ENCODE results near the gene SETD3.

The SETD3 gene

DNA sequence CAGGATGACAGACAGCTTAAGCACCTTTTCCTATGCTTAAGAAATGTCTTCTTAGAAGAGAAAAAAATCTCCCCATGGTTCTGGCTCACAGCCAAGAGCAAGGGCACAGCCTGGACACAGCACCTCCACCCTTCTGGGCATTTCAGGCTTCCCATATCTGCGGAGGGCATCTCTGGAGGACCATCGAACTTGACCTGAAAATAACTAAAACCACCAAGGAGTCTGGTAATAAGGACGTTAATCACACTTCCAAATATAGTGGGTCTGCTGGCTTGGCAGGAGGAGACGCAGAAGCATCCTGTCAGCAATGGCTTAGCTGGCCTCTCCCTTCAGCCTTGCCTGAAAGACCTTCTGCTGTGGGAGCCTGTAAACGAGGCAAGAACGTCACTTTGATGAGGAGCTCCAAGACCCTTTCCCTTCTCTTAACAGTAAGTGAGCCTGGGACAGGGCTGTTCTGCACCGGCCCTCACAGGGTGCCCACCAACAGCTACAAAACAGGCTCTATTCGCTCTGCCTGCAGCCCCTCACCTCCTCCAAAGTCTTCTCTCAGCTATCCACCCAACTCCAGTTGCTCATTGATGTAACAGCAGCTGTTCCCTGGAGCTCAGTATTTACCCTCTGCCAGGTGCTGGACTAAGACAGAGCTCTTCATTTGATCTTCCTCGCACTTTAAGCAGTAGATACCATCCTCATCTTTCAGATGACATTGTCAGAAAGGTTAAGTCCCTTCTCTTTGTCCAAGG, 13.2 kb downstream of the SETD3 start:
- no peak overlapping the region for H3K4me3 ChIP-seq (ENCODE audit: low read depth, low read length)
- no peak for DNase-seq (ENCODE audit: low read depth)
- TF ChIP-seq, protein P1, sequence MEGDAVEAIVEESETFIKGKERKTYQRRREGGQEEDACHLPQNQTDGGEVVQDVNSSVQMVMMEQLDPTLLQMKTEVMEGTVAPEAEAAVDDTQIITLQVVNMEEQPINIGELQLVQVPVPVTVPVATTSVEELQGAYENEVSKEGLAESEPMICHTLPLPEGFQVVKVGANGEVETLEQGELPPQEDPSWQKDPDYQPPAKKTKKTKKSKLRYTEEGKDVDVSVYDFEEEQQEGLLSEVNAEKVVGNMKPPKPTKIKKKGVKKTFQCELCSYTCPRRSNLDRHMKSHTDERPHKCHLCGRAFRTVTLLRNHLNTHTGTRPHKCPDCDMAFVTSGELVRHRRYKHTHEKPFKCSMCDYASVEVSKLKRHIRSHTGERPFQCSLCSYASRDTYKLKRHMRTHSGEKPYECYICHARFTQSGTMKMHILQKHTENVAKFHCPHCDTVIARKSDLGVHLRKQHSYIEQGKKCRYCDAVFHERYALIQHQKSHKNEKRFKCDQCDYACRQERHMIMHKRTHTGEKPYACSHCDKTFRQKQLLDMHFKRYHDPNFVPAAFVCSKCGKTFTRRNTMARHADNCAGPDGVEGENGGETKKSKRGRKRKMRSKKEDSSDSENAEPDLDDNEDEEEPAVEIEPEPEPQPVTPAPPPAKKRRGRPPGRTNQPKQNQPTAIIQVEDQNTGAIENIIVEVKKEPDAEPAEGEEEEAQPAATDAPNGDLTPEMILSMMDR (conservative IDR thresholded peaks at IDR 0.05; ENCODE audit: low read depth, low read length) = no peak

- DNase-seq (ENCODE audit: low read depth) = no peak
- H3K4me3 ChIP-seq (ENCODE audit: low read depth, low read length) = no peak overlapping the region
- TF ChIP-seq, protein P1 (conservative IDR thresholded peaks at IDR 0.05; ENCODE audit: low read depth, low read length) = no peak
These were observed 13.9 kb downstream of the SETD3 start for GRCh38 chr14:99466758-99467157.

DNA sequence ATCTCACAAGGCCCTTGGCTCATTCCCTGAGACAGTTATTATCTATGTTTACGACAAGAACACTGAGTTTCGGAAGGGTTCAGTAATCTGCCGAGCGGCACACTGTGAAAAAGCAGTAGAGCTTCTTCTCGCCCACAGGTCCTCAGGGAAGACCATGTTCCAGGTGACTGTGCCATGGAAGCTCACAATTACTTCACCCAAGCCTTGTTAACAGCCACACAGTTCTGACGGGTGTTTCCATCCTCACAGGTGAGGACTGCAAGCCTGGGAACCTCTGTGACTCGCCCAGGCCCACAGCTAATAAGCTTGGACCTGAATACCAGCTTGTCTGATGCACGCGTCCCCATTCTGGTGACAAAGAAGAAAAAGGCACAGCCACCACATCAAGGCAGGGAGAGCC, 15.4 kb downstream of the SETD3 start:
- DNase-seq (ENCODE audit: low read depth) = no peak
- TF ChIP-seq, protein P1 (conservative IDR thresholded peaks at IDR 0.05; ENCODE audit: low read depth, low read length) = no peak

DNA sequence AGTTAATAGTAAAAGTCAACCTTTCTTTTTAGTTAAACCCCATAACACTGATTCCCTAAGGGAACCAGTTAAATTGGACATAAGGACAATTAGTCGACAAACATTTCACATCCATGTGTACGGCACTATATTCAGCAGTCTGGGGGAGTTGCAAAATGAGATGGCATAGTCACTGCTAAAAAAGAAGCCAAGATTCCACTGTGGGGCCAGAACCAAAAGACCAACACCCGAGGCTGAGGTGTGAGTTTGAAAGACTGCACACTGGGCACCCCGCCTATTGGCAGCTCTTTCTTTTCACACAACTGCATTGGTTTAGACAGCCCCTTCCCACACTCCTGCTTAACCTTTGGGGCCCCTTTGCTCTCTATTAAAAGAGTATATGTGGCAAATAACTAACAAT, 16.7 kb downstream of the SETD3 start:
- DNase-seq (ENCODE audit: low read depth) = no peak
- no peak overlapping the region for H3K4me3 ChIP-seq (ENCODE audit: low read depth, low read length)
- TF ChIP-seq, protein P1 (conservative IDR thresholded peaks at IDR 0.05; ENCODE audit: low read depth, low read length) = no peak

More for the DNA sequence above, 15.4 kb downstream of the SETD3 start:
- no peak overlapping the region for H3K4me3 ChIP-seq (ENCODE audit: low read depth, low read length)

DNA sequence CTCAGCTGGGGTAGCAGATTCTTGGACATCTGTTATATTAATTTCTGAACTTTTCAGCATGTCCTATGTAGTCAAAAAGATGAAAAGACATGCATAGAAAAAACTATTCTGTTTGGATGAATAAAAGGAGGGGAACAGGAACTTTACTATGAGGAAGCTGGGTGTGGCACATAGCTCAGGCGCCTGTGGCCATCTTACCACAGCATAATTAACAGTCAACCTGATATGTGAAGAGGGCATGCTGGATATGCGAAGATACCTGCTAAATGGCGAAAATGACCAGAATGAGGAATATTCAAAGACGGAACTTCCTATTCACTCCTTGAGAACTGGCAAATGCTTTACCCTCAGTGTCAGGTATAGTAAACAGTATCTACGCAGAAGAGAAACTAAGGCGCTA, 18.4 kb downstream of the SETD3 start:
- no peak overlapping the region for H3K4me3 ChIP-seq (ENCODE audit: low read depth, low read length)
- no peak for DNase-seq (ENCODE audit: low read depth)
- TF ChIP-seq, protein P1 (conservative IDR thresholded peaks at IDR 0.05; ENCODE audit: low read depth, low read length) = no peak

DNA sequence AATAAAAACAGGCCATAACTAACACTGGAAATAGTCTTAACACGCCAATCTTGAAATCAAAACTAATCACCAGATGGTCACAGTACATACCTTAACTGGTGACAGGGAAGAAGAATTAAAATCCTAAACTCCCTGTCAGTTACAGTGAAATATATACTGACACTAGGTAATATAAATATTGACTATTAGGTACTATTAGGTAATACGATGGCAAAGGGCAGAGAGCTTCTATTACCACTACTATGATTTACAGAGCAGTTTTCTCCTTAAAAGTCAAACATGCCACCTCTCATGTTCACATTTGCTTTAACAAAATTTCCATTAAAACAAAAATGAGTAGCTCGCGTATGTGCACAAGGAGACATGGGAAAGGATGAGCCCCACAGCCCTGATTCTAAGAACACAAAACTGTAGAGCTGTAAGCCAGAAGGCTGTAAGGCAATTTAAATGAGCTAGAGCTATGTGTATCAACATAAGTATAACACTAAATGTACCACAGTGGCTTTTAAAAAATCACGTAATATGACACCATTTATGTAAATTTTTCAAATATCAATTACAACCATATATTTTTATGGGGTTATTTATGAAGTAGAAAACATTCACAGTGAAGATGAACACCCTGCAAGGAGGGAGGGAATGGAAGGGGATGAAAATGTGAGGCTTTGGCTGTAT, 19.1 kb downstream of the SETD3 start:
- no peak overlapping the region for H3K4me3 ChIP-seq (ENCODE audit: low read depth, low read length)
- TF ChIP-seq, protein P1 (conservative IDR thresholded peaks at IDR 0.05; ENCODE audit: low read depth, low read length) = no peak
- DNase-seq (ENCODE audit: low read depth) = no peak

Data from choroid plexus epithelial cell (primary cell).